Measurements from ENCODE around the gene KCNIP3.

DNA sequence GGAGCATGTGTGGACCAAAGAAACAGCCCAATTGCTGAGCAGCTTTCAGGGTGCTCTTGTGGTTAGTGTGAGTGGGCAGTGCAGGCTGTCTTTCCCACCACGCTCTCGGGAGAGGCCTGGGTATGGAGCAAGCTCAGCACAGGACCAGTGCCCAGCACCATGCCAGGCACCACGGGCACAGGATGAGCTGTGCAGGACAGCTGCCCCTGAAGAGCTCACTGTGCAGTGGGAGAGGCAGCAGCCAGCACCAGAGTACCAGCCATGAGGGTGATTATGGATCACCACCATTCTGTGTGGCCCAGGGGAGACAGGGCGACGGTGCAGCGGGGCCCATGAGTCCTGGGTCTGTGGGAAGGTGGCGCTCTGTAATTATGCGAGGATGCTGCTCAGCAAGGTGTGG lies 75.7 kb downstream of the KCNIP3 start:
- no peak for TF ChIP-seq POLR2AphosphoS5 (IDR thresholded peaks at IDR 0.05; ENCODE audit: low read depth)
- TF ChIP-seq, protein P1, sequence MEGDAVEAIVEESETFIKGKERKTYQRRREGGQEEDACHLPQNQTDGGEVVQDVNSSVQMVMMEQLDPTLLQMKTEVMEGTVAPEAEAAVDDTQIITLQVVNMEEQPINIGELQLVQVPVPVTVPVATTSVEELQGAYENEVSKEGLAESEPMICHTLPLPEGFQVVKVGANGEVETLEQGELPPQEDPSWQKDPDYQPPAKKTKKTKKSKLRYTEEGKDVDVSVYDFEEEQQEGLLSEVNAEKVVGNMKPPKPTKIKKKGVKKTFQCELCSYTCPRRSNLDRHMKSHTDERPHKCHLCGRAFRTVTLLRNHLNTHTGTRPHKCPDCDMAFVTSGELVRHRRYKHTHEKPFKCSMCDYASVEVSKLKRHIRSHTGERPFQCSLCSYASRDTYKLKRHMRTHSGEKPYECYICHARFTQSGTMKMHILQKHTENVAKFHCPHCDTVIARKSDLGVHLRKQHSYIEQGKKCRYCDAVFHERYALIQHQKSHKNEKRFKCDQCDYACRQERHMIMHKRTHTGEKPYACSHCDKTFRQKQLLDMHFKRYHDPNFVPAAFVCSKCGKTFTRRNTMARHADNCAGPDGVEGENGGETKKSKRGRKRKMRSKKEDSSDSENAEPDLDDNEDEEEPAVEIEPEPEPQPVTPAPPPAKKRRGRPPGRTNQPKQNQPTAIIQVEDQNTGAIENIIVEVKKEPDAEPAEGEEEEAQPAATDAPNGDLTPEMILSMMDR (IDR thresholded peaks at IDR 0.05; ENCODE audit: insufficient read depth, low read length) = no peak
